ENCODE data around the gene KCTD12. TPM values are rescaled to one million over a fixed set of nuclear protein-coding genes. Genes with fewer than 3 reads are reported as not detected.

KCTD12 gene
- total and polyA plus RNA-seq, 4 experiments from 2014 or later = 0.15 to 9.6 (median 4.9) TPM

DNA sequence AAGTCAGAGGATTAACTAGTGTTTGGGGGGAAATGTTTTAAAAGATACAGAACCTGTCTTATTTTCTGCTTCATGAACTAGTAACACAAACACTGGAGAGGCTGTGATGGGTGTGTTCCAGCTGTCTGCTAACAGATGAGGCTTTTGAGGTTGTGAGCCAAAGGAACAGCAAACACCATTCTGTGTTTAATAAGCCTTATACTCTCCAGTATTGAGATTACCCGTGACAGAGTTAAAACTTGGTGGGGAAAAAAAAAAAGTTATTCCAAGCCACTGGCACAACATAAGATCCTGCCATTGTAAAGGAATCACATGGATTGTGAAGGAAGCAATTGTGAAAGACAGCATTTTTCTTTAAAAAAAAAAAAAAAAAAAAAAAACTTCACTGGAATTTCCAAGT, 48.4 kb downstream of the KCTD12 start:
- ChIA-PET CTCF (ENCODE audit: partially characterized antibody) (no interaction called here), POLR2A (ENCODE audit: partially characterized antibody) (no interaction called here)
- no peak overlapping the region for H3K4me3 ChIP-seq (ENCODE audit: low read length in 2 of 2)

DNA sequence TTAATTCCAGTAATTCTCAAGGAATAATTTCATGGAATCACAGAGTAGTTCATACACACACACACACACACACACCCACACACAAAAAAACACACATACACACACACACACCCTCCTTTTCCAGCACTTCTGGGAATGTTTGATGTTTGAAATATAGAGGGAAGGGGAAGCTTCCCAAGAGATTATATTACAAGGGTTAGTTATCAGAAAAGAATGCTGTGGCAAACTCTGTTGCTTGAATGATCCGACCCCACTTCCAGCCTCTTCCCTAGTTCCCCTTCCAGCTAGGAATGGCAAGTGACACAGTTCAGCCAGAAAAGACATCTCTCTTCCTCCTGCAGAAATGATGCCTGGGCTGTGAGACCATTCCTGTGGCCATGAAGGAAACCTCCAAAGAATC, 49.9 kb downstream of the KCTD12 start:
- Mint-ChIP-seq H3K4me1 (no peaks in the 10 kb centered on the region), H3K27me3 (peaks cover 16 to 22% of the 10 kb centered on the region in 2 donors), H3K4me3 (no peak overlapping the region), H3K36me3 (no peaks in the 10 kb centered on the region), H3K9me3 (no peaks in the 10 kb centered on the region), H3K27ac (peak overlapping the region in 1 of 7 donors; percentile 44)
- no peak overlapping the region for H3K4me3 ChIP-seq (ENCODE audit: low read length in 2 of 2)
- intact Hi-C loops (cut with micrococcal nuclease) = no loop called here
- ChIA-PET POLR2A (ENCODE audit: partially characterized antibody) (no interaction called here), CTCF (ENCODE audit: partially characterized antibody) (no interaction called here)
- H3K27ac ChIP-seq (ENCODE audit: low read depth, low read length) = no peak overlapping the region
- H3K4me1 ChIP-seq (ENCODE audit: insufficient read depth, low read length) = no peaks in the 10 kb centered on the region
- no peak for DNase-seq
- H3K36me3 ChIP-seq (ENCODE audit: insufficient read depth, low read length) = no peaks in the 10 kb centered on the region
- no peaks in the 10 kb centered on the region for H3K27me3 ChIP-seq (ENCODE audit: insufficient read depth, low read length)
- H3K9me3 ChIP-seq (ENCODE audit: control insufficient read depth in 1 of 2, low read length in 2 of 2) = no peaks in the 10 kb centered on the region

More for the DNA sequence above, 48.4 kb downstream of the KCTD12 start:
- no peak for DNase-seq
- no peaks in the 10 kb centered on the region for H3K36me3 ChIP-seq (ENCODE audit: insufficient read depth, low read length)
- H3K9me3 ChIP-seq (ENCODE audit: control insufficient read depth in 1 of 2, low read length in 2 of 2) = no peaks in the 10 kb centered on the region
- H3K27me3 Mint-ChIP-seq = peaks cover 19 to 20% of the 10 kb centered on the region in 2 donors
- no peak overlapping the region for H3K27ac Mint-ChIP-seq
- intact Hi-C loops (cut with micrococcal nuclease) = no loop called here
- no peak overlapping the region for H3K27ac ChIP-seq (ENCODE audit: low read depth, low read length)
- no peaks in the 10 kb centered on the region for H3K4me1 Mint-ChIP-seq
- no peaks in the 10 kb centered on the region for H3K9me3 Mint-ChIP-seq
- no peaks in the 10 kb centered on the region for H3K27me3 ChIP-seq (ENCODE audit: insufficient read depth, low read length)
- no peaks in the 10 kb centered on the region for H3K4me1 ChIP-seq (ENCODE audit: insufficient read depth, low read length)
- no peak overlapping the region for H3K4me3 Mint-ChIP-seq
- no peaks in the 10 kb centered on the region for H3K36me3 Mint-ChIP-seq

DNA sequence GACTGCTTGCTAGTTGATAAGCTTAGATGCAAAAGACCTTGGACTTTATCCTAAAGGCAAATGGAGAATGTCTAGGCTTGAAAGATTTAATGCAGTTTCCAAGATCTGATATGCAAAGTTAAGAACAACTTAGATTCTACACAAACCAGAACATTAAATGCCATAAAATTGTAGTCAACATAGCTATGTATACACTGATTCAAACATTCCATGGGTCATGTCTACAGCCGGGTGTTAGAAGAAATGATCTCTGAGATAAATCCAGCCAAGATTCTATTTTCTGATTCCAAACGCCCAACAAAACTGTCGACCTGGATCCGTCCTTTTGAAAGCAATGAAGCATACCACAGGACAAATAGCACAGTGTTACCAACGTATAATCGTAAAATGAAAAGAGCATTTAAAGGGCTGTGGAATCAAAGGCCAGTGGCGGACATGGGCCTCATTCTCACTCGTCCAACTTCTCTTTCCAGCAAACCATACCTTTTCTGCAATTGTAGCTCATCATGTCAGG, 52.7 kb downstream of the KCTD12 start:
- Histone ChIP-seq H3K27ac (ENCODE audit: low read depth, low read length) (no peak overlapping the region), H3K4me3 (ENCODE audit: low read length in 2 of 2) (no peak overlapping the region), H3K36me3 (ENCODE audit: insufficient read depth, low read length) (no peaks in the 10 kb centered on the region), H3K4me1 (ENCODE audit: insufficient read depth, low read length) (no peaks in the 10 kb centered on the region), H3K9me3 (ENCODE audit: control insufficient read depth in 1 of 2, low read length in 2 of 2) (no peaks in the 10 kb centered on the region), H3K27me3 (ENCODE audit: insufficient read depth, low read length) (no peaks in the 10 kb centered on the region)
- CTCF ChIA-PET (ENCODE audit: partially characterized antibody) = interaction anchor here (1.2 kb wide), 1 partner anchor 9 kb away, joined by 3 read pairs; no protein-coding TSS in a partner anchor
- intact Hi-C loops (cut with micrococcal nuclease) = no loop called here
- no peak overlapping the region for H3K27ac Mint-ChIP-seq
- H3K9me3 Mint-ChIP-seq = no peaks in the 10 kb centered on the region
- peaks cover 0 to 7% (median under 1%) of the 10 kb centered on the region in 4 donors for H3K4me1 Mint-ChIP-seq
- POLR2A ChIA-PET (ENCODE audit: partially characterized antibody) = no interaction called here
- peaks cover 13 to 22% of the 10 kb centered on the region in 2 donors for H3K27me3 Mint-ChIP-seq
- H3K36me3 Mint-ChIP-seq = no peaks in the 10 kb centered on the region
- H3K4me3 Mint-ChIP-seq = no peak overlapping the region
- no peak for DNase-seq

DNA sequence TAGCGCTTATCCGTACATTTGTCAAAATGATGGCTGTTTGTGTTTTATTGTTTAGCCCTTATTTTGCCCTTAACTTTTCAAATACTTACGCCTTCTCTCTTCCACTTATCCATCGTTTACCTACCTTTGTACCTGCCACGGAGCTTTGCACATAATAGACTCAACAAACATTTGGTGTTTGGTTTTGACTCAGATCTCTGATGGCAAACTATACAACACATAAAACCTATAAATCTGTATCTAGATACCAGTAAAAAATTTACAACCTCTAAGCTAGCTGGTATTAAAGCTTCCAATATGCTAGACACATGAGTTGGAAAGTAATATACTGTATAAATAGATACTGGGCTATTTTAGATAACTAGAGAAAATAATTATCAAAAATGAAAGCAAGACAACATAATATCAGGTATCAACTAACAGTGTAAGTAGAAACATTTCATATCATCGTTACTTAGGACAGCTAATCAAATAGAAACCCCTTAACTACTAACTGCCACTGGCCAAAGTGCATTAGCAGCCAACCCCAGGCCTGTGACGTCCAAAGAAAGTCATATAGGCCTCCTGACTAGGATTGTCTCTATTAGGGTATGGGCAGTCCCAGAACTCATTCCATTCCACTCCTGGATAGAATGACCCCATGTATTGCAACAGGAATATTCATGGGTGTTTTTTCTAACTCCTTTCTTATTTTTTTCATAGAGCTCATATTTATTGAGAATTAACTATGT, 53.8 kb downstream of the KCTD12 start:
- no peak overlapping the region for H3K4me3 Mint-ChIP-seq

DNA sequence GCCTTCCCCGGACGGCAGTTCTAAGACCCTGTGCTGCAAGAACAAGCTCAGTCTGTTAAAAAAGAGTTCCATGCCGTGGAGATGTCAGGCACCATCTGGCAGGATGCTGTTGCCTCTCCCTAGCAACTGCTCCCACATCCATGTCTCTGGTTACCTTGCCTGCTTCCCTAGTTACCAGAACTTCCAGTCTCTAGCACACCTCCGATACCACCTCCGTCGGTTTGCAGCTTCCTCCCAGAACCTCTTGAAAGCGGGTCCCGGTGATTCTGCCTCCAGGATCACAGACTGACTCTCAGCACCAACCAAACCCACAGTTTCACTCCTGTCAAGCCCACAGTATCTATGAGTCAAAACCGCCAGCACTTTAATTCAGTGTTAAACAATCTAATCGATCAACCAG, 55.4 kb downstream of the KCTD12 start:
- H3K36me3 ChIP-seq (ENCODE audit: insufficient read depth, low read length) = no peaks in the 10 kb centered on the region
- no peak overlapping the region for H3K4me3 ChIP-seq (ENCODE audit: low read length in 2 of 2)
- no peaks in the 10 kb centered on the region for H3K9me3 ChIP-seq (ENCODE audit: control insufficient read depth in 1 of 2, low read length in 2 of 2)
- peaks cover 0 to 10% (median 2%) of the 10 kb centered on the region in 4 donors for H3K4me1 Mint-ChIP-seq
- no peaks in the 10 kb centered on the region for H3K36me3 Mint-ChIP-seq
- H3K9me3 Mint-ChIP-seq = no peaks in the 10 kb centered on the region
- intact Hi-C loops (cut with micrococcal nuclease) = no loop called here
- H3K27ac Mint-ChIP-seq = no peak overlapping the region
- H3K4me3 Mint-ChIP-seq = no peak overlapping the region
- ChIA-PET POLR2A (ENCODE audit: partially characterized antibody) (interaction anchor here (1.8 kb wide), 1 partner anchor 55 kb away, joined by 6 read pairs; the partner anchor contains the start of gene KCTD12), CTCF (ENCODE audit: partially characterized antibody) (no interaction called here)
- H3K27ac ChIP-seq (ENCODE audit: low read depth, low read length) = no peak overlapping the region
- no peak for DNase-seq
- no peaks in the 10 kb centered on the region for H3K4me1 ChIP-seq (ENCODE audit: insufficient read depth, low read length)
- H3K27me3 ChIP-seq (ENCODE audit: insufficient read depth, low read length) = no peaks in the 10 kb centered on the region
- peaks cover 12 to 13% of the 10 kb centered on the region in 2 donors for H3K27me3 Mint-ChIP-seq

More for the DNA sequence above, 53.8 kb downstream of the KCTD12 start:
- Mint-ChIP-seq H3K36me3 (no peaks in the 10 kb centered on the region), H3K27me3 (peaks cover 13 to 22% of the 10 kb centered on the region in 2 donors), H3K4me1 (peaks cover 0 to 10% (median 2%) of the 10 kb centered on the region in 4 donors), H3K9me3 (no peaks in the 10 kb centered on the region), H3K27ac (no peak overlapping the region)
- Histone ChIP-seq H3K27me3 (ENCODE audit: insufficient read depth, low read length) (no peaks in the 10 kb centered on the region), H3K4me1 (ENCODE audit: insufficient read depth, low read length) (no peaks in the 10 kb centered on the region), H3K4me3 (ENCODE audit: low read length in 2 of 2) (no peak overlapping the region), H3K9me3 (ENCODE audit: control insufficient read depth in 1 of 2, low read length in 2 of 2) (no peaks in the 10 kb centered on the region), H3K27ac (ENCODE audit: low read depth, low read length) (no peak overlapping the region), H3K36me3 (ENCODE audit: insufficient read depth, low read length) (no peaks in the 10 kb centered on the region)
- no peak for DNase-seq
- ChIA-PET POLR2A (ENCODE audit: partially characterized antibody) (interaction anchor here (1.8 kb wide), 1 partner anchor 53 kb away, joined by 6 read pairs; the partner anchor contains the start of gene KCTD12), CTCF (ENCODE audit: partially characterized antibody) (interaction anchor here (1.2 kb wide), 1 partner anchor 10 kb away, joined by 3 read pairs; no protein-coding TSS in a partner anchor)
- intact Hi-C loops (cut with micrococcal nuclease) = no loop called here

Other genes with a start within 250 kb of the KCTD12 start
- gene ACOD1, start 62.1 kb upstream of the KCTD12 start, total RNA-seq = not detected
- not detected for gene ACOD1, start 62.1 kb upstream of the KCTD12 start, polyA plus RNA-seq
- 10 to 100 TPM; 41.5 to 48.6 TPM for gene CLN5, start 105.7 kb upstream of the KCTD12 start, total RNA-seq
- 10 to 100 TPM; 26.0 to 26.3 TPM for gene CLN5, start 105.7 kb upstream of the KCTD12 start, polyA plus RNA-seq
- 10 to 100 TPM; 94.2 to 96.2 TPM for gene FBXL3, start 140.8 kb upstream of the KCTD12 start, total RNA-seq
- gene FBXL3, start 140.8 kb upstream of the KCTD12 start, polyA plus RNA-seq = 10 to 100 TPM; 53.7 to 67.3 TPM

Data from CD4-positive, alpha-beta memory T cell (primary cell).